ENCODE results near the gene DNAH9.
A peak's percentile ranks its signal among the peaks of the same experiment; 100 is the strongest.

DNA sequence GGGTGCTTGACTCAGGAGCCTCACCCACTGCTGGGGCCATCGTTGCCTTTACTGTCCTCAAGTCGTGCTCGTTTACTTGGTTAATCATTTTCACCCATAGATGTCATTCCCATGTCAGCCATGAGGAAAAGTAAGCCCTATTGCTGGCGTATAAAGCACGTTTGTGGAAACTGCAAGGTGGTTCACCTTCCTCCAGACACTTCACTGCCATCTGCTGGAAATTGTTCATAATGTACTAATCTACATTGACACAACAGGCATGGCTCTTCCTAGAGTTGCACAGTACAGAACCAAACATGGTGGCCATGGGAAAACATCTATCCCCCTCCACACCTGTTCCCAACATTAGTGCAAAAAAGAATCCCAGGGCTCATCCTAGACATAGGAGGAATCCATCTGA lies 282.4 kb downstream of the DNAH9 start:
- TF ChIP-seq POLR2A (IDR thresholded peaks at IDR 0.05), result no peak
- TF ChIP-seq, protein P1, sequence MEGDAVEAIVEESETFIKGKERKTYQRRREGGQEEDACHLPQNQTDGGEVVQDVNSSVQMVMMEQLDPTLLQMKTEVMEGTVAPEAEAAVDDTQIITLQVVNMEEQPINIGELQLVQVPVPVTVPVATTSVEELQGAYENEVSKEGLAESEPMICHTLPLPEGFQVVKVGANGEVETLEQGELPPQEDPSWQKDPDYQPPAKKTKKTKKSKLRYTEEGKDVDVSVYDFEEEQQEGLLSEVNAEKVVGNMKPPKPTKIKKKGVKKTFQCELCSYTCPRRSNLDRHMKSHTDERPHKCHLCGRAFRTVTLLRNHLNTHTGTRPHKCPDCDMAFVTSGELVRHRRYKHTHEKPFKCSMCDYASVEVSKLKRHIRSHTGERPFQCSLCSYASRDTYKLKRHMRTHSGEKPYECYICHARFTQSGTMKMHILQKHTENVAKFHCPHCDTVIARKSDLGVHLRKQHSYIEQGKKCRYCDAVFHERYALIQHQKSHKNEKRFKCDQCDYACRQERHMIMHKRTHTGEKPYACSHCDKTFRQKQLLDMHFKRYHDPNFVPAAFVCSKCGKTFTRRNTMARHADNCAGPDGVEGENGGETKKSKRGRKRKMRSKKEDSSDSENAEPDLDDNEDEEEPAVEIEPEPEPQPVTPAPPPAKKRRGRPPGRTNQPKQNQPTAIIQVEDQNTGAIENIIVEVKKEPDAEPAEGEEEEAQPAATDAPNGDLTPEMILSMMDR (IDR thresholded peaks at IDR 0.05), result peak in 1 of 4 experiments; percentile 14
